GM18870 (cell line): ENCODE data around the gene CIP2A.
A peak's percentile ranks its signal among the peaks of the same experiment; 100 is the strongest.
"Not testable (repeated sequence)": the region's sequence is repeated elsewhere in the genome, so short reads cannot be mapped to it uniquely, and the experiment has no call there.

Source experiments
- ATAC-seq: cut with Tn5 transposase; IDR thresholded peaks from one replicate; pipeline ENCODE4 v1.9.1; 2021; ENCODE audit warnings: moderate library complexity; ENCODE audit not compliant: unreplicated experiment

CIP2A gene

GRCh38 chr3:108589081-108589997, at the start of gene CIP2A, which contains the start of gene DZIP3:
CIP2A (minus strand) TSS chr3:108589438; CDS start chr3:108589375, 63 bp downstream.
DZIP3 (plus strand) TSS chr3:108589722; CDS start chr3:108605407, 15,685 bp downstream.
- peak; percentile 87 for ATAC-seq

- no peak for ATAC-seq
Observed at GRCh38 chr3:108629974-108630373, 40.7 kb upstream of the CIP2A start.

GRCh38 chr3:108623504-108623903, 34.3 kb upstream of the CIP2A start:
- ATAC-seq: no peak

- no peak for ATAC-seq
Observed at GRCh38 chr3:108620250-108620649, 31.0 kb upstream of the CIP2A start.

- not testable (repeated sequence) for ATAC-seq
Observed at GRCh38 chr3:108616090-108616489, 26.9 kb upstream of the CIP2A start.

- no peak for ATAC-seq
Observed at GRCh38 chr3:108610651-108611050, 21.4 kb upstream of the CIP2A start.

GRCh38 chr3:108608750-108609149, 19.5 kb upstream of the CIP2A start:
- ATAC-seq: no peak

- ATAC-seq: no peak
Observed at GRCh38 chr3:108605491-108605890, 16.3 kb upstream of the CIP2A start.

- no peak for ATAC-seq
Observed at GRCh38 chr3:108605028-108605427, 15.8 kb upstream of the CIP2A start.

- ATAC-seq: no peak
Observed at GRCh38 chr3:108603691-108604090, 14.5 kb upstream of the CIP2A start.

GRCh38 chr3:108602935-108603294, 13.7 kb upstream of the CIP2A start:
- ATAC-seq: no peak

GRCh38 chr3:108602249-108602934, 13.2 kb upstream of the CIP2A start:
- peak; percentile 63 for ATAC-seq

GRCh38 chr3:108599677-108600409, 10.6 kb upstream of the CIP2A start:
- no peak for ATAC-seq

- ATAC-seq: no peak
Observed at GRCh38 chr3:108598375-108598774, 9.1 kb upstream of the CIP2A start.

- ATAC-seq: no peak
Observed at GRCh38 chr3:108595321-108595720, 6.1 kb upstream of the CIP2A start.

- no peak for ATAC-seq
Observed at GRCh38 chr3:108590460-108590859, 1.2 kb upstream of the CIP2A start.

GRCh38 chr3:108589998-108590323, 723 bp upstream of the CIP2A start:
- ATAC-seq: no peak

GRCh38 chr3:108588601-108589000, 637 bp downstream of the CIP2A start:
- ATAC-seq: no peak

- ATAC-seq: no peak
Observed at GRCh38 chr3:108578064-108578463, 11.2 kb downstream of the CIP2A start.

- ATAC-seq: no peak
Observed at GRCh38 chr3:108569336-108569735, 19.9 kb downstream of the CIP2A start.

GRCh38 chr3:108566599-108566998, 22.6 kb downstream of the CIP2A start:
- no peak for ATAC-seq
